NCI-H345 (cell line): Measurements from ENCODE around the gene UBE2QL1.

ENCODE experiments used
- DNase-seq: peaks from one replicate; lab custom pipeline; 2025; lab: John Stamatoyannopoulos, UW

The UBE2QL1 gene

GRCh38 chr5:6430418-6431028 is 18.1 kb upstream of the UBE2QL1 start:
- DNase-seq, result no peak

DNA sequence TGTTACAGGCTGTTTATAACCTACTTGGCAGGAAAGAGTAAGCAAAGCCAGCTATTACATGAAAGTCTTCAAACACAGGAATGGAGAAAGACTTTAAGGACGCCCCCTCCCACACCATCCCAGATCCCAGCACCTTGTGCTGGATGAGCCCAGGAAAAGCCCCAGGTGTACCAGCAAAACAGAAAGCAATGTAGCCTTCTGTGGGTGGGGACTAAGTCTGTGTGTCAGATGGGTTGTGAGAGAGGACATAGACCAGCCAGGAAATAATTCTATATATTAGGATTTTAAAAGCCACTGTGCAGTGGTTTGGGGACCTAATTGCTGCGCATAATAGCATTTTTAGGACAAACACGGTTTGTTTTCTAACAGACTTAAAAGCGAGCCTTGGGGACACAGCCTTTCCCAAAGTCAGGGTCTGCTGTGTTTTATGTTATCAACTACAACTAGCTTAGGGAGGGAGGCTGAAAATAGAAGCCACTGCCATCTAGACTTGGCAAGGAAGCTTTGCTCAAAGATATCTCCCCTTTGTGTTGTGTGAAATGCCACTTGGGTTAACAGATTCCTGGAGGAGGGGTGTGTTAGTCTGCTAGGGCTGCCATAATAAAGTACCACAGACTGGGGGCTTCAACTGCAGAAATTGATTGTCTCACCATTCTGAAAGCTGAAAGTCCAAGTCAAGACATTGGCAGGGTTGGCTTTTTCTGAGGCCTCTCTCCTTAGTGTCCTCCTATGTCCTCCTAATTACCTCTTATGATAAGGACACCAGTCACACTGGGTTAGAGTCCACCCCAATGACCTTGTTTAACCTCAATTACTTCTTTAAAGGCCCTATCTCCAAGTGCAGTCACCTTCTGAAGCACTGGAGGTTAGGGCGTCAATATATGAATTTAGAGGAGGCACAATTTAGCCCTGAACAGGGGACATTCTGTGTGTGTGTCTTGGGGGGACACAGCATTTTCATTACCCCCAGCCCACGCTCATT is 17.2 kb upstream of the UBE2QL1 start:
- DNase-seq, result no peak

GRCh38 chr5:6432206-6432605 is 16.5 kb upstream of the UBE2QL1 start:
- no peak for DNase-seq

GRCh38 chr5:6434731-6435130 is 13.9 kb upstream of the UBE2QL1 start:
- no peak for DNase-seq

DNA sequence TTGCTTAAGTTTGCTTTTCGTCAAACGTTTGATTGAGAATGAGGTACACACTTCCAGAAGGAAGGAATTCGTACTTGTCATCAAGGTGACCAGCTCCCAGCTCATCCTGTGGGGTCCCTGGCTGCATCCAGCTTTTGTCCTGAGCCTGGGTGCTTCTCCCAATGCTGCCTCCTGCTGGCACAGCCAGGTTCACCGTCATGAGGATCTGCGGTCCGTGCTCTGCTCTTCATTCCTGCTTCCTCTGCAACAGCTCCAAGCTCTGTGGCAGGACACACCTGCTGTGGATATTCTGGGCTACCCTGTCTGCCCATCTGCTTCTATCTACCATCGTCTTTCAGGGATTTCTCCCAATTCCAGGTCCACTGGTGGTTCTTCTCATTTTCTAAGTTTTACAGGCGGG is 13.3 kb upstream of the UBE2QL1 start:
- no peak for DNase-seq

DNA sequence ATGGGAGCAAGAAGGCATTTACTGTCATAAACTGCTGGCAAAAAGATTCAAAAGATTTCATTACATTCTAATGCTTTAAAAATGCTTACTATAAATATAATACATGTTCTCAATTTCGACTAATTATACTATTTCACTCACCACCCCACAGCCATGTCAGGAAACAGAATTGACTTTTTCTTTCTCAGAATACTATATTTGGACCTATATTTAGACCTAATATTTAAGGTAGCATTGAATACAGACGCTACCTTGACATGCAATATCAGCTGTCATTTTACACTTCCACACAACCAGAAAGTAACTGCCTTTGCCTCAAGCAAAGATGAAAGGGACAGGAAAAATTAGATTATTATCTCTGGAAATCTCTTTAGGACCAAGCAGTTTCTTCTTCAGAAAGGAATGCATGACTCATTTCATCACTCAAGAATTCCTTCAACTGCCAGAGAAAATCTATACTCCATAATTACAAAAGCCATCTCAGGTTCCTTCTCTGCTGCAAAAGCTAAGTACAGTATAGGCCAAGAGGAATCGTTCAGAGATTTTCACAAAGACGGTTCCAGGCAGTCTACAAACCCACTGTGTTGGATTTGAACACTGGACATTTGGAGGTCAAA is 11.8 kb upstream of the UBE2QL1 start:
- no peak for DNase-seq

DNA sequence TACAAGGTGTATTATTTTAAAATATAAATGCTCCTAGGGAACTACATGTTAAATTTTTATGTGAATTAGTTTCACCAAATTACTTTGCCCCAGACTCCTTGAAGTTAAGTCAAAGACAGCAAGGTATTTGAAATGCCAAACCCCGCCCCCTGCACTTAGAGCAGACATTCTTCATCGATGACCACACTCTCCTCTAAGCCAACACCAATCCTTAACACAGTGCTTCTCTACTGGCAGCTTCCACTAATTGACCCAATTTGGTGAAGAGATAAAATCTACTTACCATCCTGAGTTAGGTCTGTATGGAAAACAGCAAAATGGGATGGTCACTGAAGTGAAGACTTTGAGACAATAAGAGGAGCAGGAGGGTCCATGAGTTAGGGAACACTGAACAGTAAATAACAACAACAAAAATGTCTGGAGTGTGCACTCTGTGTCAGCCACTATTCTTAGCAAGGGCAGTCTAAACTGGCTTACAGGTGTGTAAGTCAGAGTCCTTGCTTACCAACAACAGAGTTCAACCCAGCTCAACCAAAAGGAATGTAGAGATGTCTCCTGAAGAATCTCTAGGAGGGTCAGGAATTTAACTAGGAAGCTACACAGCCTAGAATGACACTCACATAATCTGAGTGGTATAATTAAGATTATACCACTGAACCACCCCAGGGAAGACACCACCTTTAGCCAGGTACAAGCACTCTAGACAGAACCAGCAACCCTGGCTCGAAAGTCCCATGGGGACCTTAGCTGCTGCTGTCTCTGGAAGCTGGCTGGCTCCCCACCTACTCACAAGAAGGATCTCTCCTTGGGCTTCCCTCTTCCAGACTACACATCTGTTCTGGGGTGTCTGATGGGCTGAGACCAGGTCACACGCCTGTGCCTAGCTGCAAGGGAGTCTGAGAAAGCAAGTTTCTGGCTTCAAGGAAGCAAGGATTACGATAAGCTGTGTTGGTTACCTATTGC is 8.8 kb upstream of the UBE2QL1 start:
- DNase-seq, result no peak

DNA sequence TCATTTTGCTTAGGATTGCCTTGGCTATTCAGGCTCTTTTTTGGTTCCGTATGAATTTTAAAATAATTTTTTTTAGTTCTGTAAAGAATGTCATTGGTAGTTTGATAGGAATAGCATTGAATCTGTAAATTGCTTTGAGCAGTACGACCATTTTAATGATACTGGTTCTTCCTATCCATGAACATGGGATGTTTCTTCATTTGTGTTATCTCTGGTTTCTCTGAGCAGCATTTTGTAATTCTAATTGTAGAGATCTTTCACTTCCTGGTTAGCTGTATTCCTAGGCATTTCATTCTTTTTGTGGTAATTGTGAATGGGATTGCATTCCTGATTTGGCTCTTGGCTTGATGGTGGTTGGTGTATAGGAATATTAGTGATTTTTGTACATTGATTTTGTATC is 6.3 kb upstream of the UBE2QL1 start:
- DNase-seq, result no peak

DNA sequence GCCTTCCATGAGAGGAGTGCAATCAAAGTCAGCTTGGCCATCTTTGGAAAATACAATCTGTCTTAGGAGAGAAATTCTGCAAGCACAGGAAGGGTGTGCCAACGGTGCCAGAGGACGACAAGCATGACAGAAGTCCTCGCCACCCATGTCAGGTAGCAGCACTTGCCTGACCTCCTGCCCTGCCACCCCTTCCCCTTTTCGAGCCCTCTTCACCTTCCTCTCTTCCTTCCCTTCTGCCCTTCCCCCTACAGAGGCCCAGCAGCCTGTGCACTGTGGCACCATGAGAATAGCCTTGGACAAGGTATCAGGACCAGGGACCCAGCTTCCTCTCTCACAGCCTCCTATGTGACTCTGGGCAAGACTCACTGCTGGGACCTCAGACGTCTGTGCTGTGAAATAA is 5.3 kb upstream of the UBE2QL1 start:
- DNase-seq, result no peak

DNA sequence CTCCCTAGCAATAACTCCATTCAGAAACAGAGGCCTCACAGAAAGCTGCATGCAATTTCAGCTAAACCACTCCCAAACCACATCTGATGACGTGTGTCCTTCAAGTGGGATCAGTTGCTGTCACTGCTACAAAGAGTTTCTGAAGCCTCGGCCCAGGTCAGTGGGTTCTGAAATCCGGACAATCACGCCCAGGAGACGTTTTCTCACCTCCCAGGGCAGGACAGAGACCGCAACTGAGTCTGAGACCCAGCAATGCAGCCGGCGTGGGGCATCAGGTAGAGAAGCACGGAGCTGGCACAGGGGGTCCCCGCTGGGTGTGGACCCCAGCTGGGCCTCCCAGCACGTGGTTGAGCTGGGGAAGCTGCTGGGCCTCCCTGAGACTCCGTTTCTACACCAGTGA is 2.6 kb upstream of the UBE2QL1 start:
- no peak for DNase-seq

- no peak for DNase-seq
Measured at GRCh38 chr5:6446626-6447309, 1.9 kb upstream of the UBE2QL1 start.

GRCh38 chr5:6447384-6448140 is 1.1 kb upstream of the UBE2QL1 start:
- no peak for DNase-seq

- DNase-seq, result no peak
Measured at GRCh38 chr5:6448141-6448491, 543 bp upstream of the UBE2QL1 start.

DNA sequence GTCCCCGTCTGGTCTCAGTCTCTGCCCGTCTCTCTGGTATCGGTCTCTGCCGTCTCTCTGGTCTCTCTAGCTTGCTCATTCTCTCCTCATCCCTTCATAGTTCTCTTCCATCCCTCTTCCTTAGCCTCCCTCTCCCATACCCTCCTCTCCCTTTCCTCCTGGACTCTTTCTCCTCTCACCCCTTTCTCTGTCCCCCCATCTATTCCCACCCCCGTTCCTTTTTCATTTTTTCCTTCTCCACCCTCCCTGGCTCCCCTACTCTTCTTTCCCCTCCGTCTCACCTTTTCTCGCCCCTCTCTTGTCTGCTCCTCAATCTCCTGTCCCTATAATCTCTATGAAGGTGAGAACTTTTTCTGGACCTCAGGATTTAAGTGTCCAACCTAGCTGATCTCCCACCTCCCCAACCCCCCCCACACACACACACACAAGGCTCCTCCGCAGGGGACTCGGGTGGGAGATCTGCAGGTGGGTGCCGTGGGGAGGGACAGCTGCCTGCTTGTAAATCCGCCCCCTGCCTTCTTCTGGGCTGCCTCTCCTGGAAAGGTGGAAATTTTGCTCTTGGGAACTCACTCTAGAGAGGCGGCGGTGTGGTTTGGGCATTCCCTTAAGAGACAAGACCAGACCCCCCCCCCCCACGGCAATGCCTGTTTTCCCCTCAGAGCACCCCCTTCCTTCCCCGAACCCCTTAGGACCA is 953 bp downstream of the UBE2QL1 start:
- DNase-seq, result peak; percentile 25

DNA sequence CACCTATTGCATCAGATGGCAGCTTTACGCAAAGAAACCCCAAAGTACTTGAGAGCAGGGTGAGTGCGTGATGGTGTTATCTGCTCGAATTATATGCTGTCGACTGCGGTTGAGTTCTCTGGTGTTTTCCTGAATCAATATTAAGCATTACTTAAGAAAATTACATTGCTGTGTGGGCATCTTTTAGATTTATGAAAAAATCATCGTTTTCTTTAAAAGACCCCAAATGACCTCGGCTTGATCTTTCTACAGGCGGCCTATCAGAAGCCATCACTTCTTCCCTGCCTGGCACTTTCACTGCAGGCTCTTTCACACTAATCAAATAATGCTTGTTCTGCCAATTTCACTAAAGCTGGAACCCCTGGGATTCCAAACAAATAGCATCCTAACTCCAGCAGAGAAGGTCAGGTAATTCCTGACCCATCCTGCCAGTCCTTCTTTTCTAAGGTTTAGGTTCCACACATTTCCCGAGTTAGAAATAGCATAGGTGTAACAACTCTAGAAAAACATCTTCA is 1.7 kb downstream of the UBE2QL1 start:
- DNase-seq, result peak; percentile 37

GRCh38 chr5:6452622-6453504 is 4.2 kb downstream of the UBE2QL1 start:
- DNase-seq, result peak; percentile 81

GRCh38 chr5:6453937-6454560 is 5.4 kb downstream of the UBE2QL1 start:
- no peak for DNase-seq

- DNase-seq, result no peak
Measured at GRCh38 chr5:6454628-6455053, 6.0 kb downstream of the UBE2QL1 start.
